ENCODE results near the gene TKT.

- TF ChIP-seq CTCF (conservative IDR thresholded peaks at IDR 0.05; ENCODE audit: low read depth, low read length) (no peak), POLR2A (IDR thresholded peaks at IDR 0.05; ENCODE audit: low read depth, low read length) (no peak), CEBPB (IDR thresholded peaks at IDR 0.05; ENCODE audit: low read depth, low read length) (no peak), RCOR1 (IDR thresholded peaks at IDR 0.05; ENCODE audit: insufficient replicate concordance, low read length) (no peak), BHLHE40 (IDR thresholded peaks at IDR 0.05; ENCODE audit: low read depth, low read length) (no peak), RFX5 (IDR thresholded peaks at IDR 0.05; ENCODE audit: low read depth, low read length) (no peak), MAZ (IDR thresholded peaks at IDR 0.05; ENCODE audit: borderline replicate concordance, low read depth, low read length) (no peak), USF2 (IDR thresholded peaks at IDR 0.05; ENCODE audit: low read depth, low read length) (no peak), MXI1 (IDR thresholded peaks at IDR 0.05; ENCODE audit: borderline replicate concordance, low read depth, low read length) (no peak), MAFK (IDR thresholded peaks at IDR 0.05; ENCODE audit: low read depth, low read length) (no peak), RAD21 (IDR thresholded peaks at IDR 0.05; ENCODE audit: low read length) (no peak)
Measured at GRCh38 chr3:53230789-53231188, 25.0 kb downstream of the TKT start.

All from IMR-90 (cell line).